ENCODE results near the gene RASL10A.

Gene RASL10A

GRCh38 chr22:29316141-29316828 is 788 bp upstream of the RASL10A start:
- DNase-seq, result no peak

DNA sequence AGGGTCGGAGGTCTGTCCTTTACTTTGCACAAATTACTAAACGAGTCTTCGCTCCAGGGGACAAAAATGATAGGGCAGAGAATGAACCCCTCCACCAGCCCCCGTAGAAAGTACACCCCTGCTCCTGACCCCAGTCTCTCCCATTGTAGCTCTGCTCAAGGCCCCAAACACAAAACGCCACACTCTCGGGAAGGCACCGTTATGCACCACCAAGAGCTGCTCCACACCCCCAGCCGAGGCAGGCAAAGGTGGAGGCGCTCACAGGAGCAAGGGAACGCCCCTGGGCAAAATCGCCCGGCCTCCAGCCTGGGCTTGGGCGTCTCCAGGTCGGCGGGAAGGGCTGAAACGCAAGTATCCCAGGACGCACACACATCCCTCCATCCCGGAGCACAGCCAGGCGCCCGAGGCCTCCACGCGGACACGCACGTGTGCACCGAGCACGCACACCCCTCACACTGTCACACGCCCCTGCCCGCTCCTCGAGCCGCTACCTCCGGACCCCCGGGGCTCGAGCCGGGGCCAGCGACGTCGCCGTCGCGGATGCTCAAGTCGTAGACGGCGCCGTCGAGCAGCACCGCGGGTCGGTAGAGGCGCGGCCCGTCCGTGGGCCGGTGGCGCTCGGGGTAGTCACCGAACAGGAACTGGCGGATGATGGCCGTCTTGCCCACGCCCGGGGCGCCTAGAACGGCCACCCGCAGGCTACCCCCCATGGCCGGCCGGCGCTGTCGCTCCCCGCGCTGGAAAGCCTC is 786 bp downstream of the RASL10A start:
- DNase-seq, result no peak

- DNase-seq, result no peak
These were observed 1.7 kb downstream of the RASL10A start for GRCh38 chr22:29313576-29314466.

DNA sequence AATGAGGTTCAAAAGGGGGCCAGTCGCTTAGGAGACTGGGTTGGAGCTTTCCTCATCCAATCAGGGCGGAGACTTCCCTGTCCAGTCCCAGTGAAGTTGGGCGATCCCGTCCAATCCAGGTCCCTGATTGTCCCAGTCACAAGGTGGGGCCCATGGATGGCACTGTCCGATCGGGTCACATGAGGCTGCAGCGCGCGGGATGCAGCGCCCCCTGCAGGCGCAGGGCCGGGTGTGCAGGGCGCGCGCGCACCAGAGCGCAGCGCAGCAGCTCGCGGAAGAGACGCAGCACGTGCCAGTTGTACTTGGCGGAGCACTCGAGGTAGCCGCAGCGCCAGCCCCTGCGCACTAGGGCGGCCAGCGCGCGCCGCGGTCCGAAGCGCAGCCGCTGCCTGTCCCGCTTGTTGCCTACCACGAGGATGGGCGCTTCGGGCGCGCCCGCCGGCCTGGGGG is 2.3 kb downstream of the RASL10A start:
- no peak for DNase-seq

DNA sequence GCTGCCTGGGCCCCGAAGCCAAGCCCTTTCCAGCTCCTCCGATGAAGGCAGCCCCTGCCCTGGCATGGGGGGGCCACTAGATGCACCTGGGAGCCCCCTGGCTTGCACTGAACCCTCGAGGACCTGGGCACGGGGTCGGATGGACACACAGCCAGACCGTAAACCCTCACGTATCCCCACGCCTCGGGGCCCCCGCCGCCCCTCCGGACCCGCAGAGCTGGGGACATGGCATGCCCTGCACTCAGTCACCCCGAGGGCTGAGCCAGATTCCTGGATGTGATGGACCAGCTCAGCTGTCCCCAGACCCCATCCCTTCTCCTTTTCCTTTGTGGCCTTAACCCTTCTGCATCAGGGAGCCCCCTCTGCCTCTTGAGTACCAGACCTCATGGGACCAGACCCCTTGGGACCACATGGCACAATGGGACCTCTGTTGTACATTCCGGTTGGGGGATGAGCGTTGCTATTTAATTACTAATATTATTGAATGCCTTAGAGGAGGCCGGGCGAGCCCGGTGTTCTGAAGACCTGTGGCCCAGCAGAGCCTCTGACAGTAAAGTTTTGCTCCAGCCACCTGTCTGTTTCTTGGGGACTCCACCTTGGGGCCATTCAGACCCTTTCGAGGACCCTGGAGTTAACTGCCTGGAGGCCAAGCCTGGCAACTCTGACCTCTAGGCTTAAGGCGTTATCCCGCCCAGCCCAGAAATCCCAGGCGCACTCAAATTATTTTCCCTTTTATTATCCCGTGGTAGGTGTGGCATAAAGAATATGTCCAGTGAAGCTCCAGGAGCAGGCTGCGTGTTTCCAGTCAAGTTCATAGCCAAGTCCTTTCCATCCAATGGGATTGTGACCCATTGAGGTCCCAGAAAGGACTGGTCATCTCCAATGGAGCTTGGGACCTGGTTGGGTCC is 3.0 kb downstream of the RASL10A start:
- DNase-seq, result no peak

- no peak for DNase-seq
These were observed 3.9 kb downstream of the RASL10A start for GRCh38 chr22:29311464-29312217.

DNA sequence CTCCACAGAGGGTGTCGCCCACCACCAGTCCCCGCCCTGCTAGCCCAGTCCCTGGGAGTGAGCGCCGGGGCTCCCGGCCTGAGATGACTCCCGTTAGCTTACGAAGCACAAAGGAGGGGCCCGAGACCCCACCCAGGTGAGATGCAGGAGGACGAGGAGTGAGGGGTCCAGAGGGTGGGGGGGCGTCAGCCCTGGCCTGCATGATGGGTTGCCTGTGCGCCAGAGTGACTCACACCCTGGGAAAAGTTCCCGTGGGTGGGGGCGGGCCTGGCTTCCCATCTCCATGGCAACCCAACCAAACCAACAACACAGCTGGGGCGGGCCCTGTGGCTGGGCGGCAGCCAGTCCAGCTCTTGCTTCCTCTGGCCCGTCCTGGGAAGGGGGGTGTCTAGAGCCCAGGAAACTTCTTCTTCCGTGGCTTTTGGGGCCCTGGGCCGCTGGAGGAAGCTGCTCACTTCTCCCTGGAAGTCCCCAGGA is 4.6 kb downstream of the RASL10A start:
- no peak for DNase-seq

- DNase-seq, result no peak
These were observed 5.2 kb downstream of the RASL10A start for GRCh38 chr22:29310065-29310862.

DNA sequence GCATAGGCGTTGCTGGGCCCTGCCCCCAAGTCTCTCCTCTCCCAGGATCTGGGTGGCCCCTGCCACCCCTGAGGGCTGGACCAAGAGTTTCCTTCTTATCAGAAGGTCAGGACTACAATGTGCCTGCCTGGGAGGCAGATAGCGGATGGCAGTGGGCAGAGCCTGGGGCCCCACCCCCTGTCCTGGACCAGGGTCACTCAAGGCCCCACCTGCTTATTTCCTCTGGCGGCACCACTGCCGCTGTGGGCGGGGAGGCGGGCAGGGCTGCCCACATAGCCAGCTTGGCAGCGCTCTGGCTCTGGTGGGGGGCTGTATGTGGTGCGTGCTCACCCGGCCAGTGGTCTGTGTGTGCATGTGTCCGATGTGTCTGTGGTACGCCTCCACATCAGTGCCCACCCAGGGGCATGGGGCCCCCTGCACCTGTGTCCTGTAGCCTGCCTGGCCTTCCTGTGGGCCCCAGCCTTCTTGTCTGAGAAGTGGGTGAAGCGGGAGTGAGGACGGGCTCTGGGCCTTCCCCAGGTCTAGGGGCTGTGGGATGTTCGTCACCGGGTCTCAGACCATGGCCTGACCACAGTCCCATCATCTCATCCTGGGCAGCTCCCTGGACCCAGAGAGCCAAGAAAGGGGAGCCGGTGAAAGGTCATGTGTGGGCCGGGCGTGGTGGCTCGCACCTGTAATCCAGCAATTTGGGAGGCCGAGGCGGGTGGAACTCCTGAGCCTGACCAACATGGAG is 6.0 kb downstream of the RASL10A start:
- no peak for DNase-seq

DNA sequence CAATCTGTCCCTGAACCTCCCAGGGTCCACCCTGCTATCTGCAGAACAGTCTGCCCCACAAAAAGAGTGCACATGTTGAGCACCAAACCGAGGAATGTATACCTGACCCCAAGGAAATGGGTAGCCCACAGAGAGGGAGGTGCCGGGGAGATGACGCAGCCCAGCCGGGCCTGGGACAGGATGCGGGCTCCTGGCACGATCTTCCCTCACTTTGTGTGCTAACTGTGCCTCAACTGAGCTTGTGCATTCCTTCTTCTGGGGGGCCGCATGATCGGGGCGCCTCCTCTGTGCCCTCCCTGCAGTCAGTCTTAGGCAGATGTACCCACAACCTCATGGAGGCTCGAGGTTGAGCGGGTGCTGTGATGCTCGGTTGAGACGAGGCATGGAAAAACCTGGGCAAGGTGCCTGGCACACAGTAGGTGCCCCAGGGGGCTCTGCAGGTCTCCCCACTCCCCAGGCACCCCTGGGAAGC is 6.7 kb downstream of the RASL10A start:
- no peak for DNase-seq

GRCh38 chr22:29308148-29308790 is 7.2 kb downstream of the RASL10A start:
- DNase-seq, result no peak

DNA sequence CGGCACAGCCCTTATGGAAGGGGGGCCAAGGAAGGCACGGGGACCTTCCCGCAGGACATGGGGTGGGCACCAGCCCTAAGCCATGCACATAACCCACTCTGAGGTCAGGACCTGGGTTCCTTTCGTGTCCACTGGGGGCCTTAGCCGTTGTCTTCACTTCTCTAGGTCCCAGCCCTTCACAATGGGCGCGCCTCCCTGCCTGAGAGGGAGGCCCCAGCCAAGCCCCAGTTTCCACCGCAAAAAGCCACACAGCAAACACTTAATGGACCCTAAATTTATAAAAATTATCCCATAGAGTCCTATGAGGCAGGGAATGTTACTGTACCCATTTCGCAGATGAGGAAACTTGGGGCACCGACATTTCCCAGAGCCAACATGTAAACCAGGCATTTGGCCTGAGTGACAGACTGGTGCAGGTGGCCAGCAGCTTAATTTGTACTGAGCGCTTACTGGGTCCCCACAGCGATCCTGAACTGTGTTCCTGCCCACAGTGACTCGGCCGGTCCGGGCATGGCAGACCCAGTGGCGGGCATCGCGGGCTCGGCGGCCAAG is 7.8 kb downstream of the RASL10A start:
- DNase-seq, result no peak

- DNase-seq, result no peak
These were observed 8.5 kb downstream of the RASL10A start for GRCh38 chr22:29306835-29307595.

DNA sequence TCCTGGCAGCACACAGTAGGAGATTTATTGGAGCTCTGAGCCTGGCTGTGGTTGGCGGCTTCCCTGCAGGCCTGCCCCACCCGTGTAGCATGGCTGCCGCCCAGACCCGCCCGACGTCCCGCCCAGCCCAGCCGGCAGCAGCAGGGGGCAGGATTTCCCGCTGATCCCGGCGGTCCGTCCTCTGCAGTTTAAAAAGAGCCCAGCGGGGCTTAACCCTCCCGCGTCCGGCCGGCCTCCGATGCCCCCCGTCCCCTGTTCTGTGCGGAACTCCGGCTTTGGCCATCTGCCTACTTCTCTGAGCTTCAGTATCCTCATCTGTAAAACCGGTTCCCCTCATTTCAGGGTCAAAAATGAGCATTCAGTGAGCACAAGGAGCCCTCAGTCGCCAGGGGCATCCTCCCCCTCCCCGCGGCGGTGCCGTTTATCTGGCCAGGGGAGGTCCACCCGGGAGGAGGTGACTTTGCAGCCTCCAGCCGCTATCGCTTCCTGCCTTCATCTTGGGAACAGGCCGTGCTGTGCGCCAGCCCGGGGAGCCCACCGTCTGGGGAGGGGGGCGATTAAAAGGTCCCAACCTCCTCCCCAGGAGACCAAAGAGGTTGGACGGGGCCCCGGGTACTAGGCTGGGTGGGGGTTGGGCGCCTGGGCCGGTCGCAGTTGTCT is 9.2 kb downstream of the RASL10A start, which contains the start of gene GAS2L1:
Gene GAS2L1 (plus strand): TSS at position 476 of the 660 bp plus-strand sequence. CDS start 1,456 bp downstream, outside the sequence.
- no peak for DNase-seq

GRCh38 chr22:29305836-29306174 is 9.7 kb downstream of the RASL10A start:
- DNase-seq, result no peak

GRCh38 chr22:29302681-29303465 is 12.6 kb downstream of the RASL10A start:
- no peak for DNase-seq

GRCh38 chr22:29302402-29302680 is 13.2 kb downstream of the RASL10A start:
- DNase-seq, result no peak
